ENCODE data around the gene CMSS1.

CMSS1 gene

GRCh38 chr3:99877031-99877579, 59.4 kb downstream of the CMSS1 start:
- DNase-seq, result no peak

DNA sequence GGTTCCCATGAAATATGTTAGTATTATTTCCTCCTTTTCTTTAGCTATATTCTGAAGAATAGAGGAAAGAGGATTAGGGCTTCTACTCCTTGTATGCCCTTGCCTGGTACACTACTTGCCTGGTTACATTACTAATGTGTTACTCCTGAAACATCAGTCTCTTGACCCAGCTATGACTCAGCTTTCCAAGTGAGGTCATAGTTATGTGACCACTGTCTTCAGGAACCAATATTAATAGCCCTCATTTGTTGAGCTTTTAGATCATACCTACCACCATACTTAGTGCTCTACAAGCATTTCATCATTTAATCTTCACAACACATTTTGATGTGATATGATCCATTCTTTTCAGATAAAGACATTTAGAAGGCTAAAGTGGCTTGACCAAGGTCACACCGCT, 60.3 kb downstream of the CMSS1 start:
- DNase-seq, result no peak

GRCh38 chr3:99879275-99879674, 61.6 kb downstream of the CMSS1 start:
- DNase-seq, result no peak

GRCh38 chr3:99881121-99881524, 63.5 kb downstream of the CMSS1 start:
- DNase-seq, result no peak

GRCh38 chr3:99882436-99883137, 64.9 kb downstream of the CMSS1 start:
- DNase-seq, result no peak

GRCh38 chr3:99883138-99883461, 65.4 kb downstream of the CMSS1 start:
- no peak for DNase-seq

- no peak for DNase-seq
Observed at GRCh38 chr3:99883693-99884092, 66.0 kb downstream of the CMSS1 start.

GRCh38 chr3:99884484-99884883, 66.8 kb downstream of the CMSS1 start:
- DNase-seq, result no peak

DNA sequence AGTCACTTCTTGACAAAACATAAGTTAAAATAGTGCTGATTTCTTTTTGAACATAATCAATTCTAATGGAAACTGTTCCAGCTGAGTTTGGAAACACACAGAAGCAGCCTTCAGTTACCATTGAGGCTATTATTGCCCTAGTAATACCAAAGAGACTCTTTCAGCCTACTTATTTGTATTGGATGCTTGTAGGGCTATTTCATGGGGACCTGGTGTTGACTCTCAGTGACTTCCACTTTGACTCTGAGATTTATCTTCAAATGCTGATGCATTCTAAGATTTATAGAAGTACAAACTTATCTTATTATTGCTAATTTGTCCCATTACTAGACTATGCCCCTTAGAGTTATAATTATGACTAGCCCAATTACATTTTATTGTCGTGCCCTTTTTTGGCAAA, 67.4 kb downstream of the CMSS1 start:
- DNase-seq, result no peak

DNA sequence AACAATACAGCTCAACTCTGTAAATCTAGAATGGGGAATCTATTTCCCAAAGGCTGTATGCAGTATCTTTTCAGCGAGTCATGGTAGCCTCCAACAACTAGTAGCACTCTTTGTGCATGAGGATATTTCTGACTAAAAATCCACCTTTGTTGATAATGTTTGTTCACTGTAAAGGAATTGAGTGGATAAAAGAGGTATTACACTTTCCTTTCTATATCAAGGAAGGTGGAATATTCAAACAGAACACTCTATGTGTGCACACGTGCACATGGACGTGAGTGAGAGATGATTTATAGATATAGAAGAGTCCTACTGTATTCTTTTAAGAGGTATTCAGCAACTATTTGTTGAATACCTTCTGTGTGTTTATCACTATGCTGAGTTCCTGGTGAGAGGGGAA, 68.2 kb downstream of the CMSS1 start:
- no peak for DNase-seq

DNA sequence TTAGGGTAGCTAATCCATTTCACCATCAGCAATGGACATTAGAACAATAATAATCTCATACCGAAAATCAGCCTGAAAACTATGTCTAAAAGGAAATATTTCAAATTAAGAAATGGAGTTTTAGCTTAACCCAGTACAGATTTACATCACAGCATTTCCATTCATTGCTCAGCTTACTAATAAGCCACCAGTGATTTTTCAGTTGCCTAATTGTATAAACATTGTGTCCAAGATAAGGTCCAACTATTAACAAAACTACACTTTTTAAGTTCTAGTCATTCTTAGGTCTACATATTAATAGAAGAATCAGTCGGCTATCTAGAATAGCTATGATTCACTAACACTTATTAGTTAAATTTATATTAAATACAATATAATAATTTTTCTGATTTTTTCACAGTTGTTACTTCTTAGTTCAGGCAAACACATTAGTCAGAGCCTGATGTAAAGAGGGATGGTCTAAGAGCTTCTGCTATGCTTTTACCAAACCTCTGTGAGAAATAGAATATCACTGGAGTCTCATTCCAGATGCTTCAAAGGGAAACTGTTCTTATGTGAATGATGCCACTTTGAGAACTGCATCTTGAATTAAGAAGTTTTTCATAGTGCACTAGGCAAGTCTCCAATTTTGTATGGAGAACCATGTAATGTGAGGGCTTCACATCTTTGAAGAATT, 74.1 kb downstream of the CMSS1 start:
- no peak for DNase-seq

DNA sequence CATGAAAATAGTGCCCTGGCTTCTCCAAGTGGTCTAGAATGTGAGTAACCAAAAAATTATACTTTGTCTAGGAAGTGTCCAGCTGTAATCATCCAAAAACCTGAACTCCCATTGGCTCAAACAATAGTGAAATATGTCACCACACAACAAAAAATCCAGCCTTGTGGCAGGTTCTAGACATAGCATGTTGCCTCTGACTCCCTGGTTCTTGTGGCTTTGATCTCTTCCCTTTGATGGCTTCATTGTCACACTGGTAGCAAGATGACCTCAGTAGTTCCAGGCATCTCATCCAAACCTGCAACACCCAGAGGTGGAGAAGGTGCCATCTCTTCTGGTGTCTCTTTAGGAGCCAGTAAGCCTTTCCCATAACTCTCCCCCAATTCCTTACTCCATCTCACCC, 74.7 kb downstream of the CMSS1 start:
- no peak for DNase-seq

- DNase-seq, result no peak
Observed at GRCh38 chr3:99895131-99895696, 77.6 kb downstream of the CMSS1 start.

DNA sequence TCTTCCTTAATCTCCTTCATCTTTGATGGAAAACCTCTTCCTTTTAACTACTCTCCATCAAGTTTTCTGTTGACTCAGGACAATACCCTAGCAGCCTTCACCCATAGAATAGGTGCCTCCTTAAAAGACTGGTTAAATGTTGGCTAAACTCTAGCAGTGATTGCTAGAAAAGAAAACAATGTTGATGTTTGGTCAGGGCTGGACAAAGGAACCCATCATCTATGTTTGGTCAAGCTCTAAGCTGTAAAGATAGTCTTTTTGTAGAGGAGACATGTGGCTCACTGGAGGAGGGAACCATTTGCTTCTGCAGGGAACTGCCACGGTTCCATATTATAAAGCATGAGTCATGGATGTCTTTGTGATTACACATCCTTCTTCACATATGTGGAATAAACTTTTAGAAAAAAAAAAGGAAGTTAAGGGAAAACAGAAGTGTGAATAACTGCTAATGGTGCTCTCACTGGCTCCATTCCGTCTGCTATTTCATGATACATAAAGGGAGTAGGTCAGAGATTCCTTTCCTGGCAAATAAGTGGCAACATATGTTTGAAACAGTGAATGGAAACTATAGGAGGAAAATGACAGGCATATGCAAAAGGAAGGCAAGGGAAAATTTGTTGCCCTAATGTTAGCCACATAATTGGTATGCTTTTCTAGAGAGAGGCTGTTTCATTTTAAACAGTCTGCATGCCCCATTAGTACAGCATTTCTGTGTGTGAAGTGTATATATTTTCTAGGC, 78.2 kb downstream of the CMSS1 start:
- no peak for DNase-seq

GRCh38 chr3:99896482-99896881, 78.8 kb downstream of the CMSS1 start:
- DNase-seq, result no peak

DNA sequence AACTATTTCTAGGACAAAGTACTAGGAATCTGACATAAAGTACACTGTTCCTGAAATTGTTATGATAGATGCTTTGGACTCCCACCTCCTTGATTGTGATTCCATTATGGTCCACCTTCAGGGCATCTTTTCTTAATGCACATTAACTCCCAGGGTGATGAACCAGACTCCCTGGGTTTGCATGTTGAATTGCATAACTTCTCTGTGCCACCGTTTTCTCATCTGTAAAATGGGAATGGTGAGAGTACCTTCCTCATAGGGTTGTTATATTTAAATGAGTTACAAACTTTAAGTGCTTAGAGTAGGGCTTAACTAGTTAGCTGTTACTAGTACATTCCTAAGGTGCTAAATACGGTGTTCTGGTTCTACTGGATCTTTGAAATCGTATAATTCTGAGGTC, 81.9 kb downstream of the CMSS1 start:
- DNase-seq, result no peak

- DNase-seq, result no peak
Observed at GRCh38 chr3:99900248-99900647, 82.6 kb downstream of the CMSS1 start.

- no peak for DNase-seq
Observed at GRCh38 chr3:99901200-99901926, 83.7 kb downstream of the CMSS1 start.

GRCh38 chr3:99902091-99902490, 84.4 kb downstream of the CMSS1 start:
- no peak for DNase-seq

- DNase-seq, result no peak
Observed at GRCh38 chr3:99903869-99904268, 86.2 kb downstream of the CMSS1 start.

DNA sequence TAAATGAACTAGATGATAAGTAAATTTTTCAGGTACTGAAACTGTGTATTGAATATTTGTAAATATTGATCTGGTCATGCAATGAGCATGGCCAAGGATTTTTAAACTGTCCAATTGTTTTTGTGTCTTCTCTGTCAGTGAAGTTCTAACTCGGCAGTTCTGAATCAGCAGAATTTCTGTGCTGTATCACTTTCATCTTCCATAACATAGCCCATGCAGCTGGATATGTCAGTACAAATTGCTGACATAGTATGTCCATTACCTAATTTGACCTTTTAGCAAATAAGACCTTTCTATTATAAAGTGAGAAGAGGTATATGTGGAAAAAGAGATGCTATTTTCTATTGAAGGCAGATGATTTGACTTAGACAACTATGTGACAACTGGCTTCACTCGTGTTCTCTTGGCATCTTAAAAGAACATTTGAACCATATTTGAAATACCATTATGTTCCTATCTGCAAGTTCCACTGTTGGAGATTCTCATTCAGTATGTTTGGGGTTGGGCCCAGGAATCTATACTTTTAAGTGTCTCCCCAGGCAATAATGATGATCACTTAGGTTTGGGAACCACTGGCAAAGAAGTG, 90.4 kb downstream of the CMSS1 start:
- no peak for DNase-seq

GRCh38 chr3:99909714-99910495, 92.2 kb downstream of the CMSS1 start:
- DNase-seq, result peak; percentile 52
